Natural killer cell (primary cell): Measurements from ENCODE around the gene TENT4B. TPM values are rescaled to one million over a fixed set of nuclear protein-coding genes. Genes with fewer than 3 reads are reported as not detected.
"Not testable (repeated sequence)": the region's sequence is repeated elsewhere in the genome, so short reads cannot be mapped to it uniquely, and the experiment has no call there.

Experiments
- ATAC-seq, 3 donors: fragments of 150-1000 bp in 2 of 3; fragments of 200-7000 bp in 1 of 3; cut with Tn5 transposase; 1 replicate in 1 of 3; 2 replicates in 2 of 3; pipeline ENCODE4 v1.10.0; 2021; ENCODE audit warnings: mild to moderate bottlenecking in 2 of 3, moderate library complexity in 2 of 3
- DNase-seq, 2 donors: peaks; one replicate each; pipeline versions ENCODE4 v3.0.0 to v3.0.0-alpha.2; 2013 to 2021; ENCODE audit warnings: mixed read lengths in 1 of 2
- H3K27ac ChIP-seq: one replicate; pipeline ENCODE4 v1.5.1; 2013; ENCODE audit warnings: mild to moderate bottlenecking, low read length
- H3K27me3 ChIP-seq: one replicate; pipeline ENCODE4 v1.6.1; 2013; ENCODE audit warnings: low read length; ENCODE audit not compliant: control insufficient read depth, insufficient read depth
- H3K36me3 ChIP-seq: one replicate; pipeline ENCODE4 v1.6.1; 2013; ENCODE audit warnings: low read length; ENCODE audit not compliant: control insufficient read depth, insufficient read depth
- H3K4me1 ChIP-seq: one replicate; pipeline ENCODE4 v1.6.1; 2013; ENCODE audit warnings: low read length; ENCODE audit not compliant: control insufficient read depth, insufficient read depth
- H3K4me3 ChIP-seq: one replicate; pipeline ENCODE4 v1.5.1; 2013; ENCODE audit warnings: low read length
- H3K9me3 ChIP-seq: one replicate; pipeline ENCODE4 v1.6.1; 2013; ENCODE audit warnings: low read length; ENCODE audit not compliant: control insufficient read depth, insufficient read depth
- H3K27ac Mint-ChIP-seq, 2 donors: one replicate each; pipeline ENCODE4 v1.8.0; 2022; ENCODE audit warnings: mild to moderate bottlenecking in 2 of 2, mixed read lengths in 2 of 2, moderate library complexity in 1 of 2
- H3K27me3 Mint-ChIP-seq, 2 donors: one replicate each; pipeline ENCODE4 v1.8.0; 2022; ENCODE audit warnings: low read depth in 2 of 2, mixed read lengths in 2 of 2
- H3K36me3 Mint-ChIP-seq: one replicate; pipeline ENCODE4 v1.8.0; 2022; ENCODE audit warnings: mixed read lengths
- H3K4me1 Mint-ChIP-seq, 2 donors: one replicate each; pipeline ENCODE4 v1.8.0; 2022; ENCODE audit warnings: mixed read lengths in 2 of 2
- H3K4me3 Mint-ChIP-seq: one replicate; pipeline ENCODE4 v1.8.0; 2022; ENCODE audit warnings: mild to moderate bottlenecking, moderate library complexity, mixed read lengths
- H3K9me3 Mint-ChIP-seq, 2 donors: one replicate each; pipeline ENCODE4 v1.8.0; 2022; ENCODE audit warnings: mixed read lengths in 2 of 2
- CTCF ChIP-seq: fragments of 200-600 bp; IDR thresholded peaks from one replicate; pipeline ENCODE4 v1.8.0; 2022; ENCODE audit warnings: antibody characterized with exemption
- WGBS: methylation state at CpG from one replicate; pipeline ENCODE4 v1.1.7; 2013; ENCODE audit warnings: missing lambda C conversion rate; ENCODE audit not compliant: insufficient coverage; 5-methylcytosine and 5-hydroxymethylcytosine counted together
- intact Hi-C: fragments of 100-400 bp; cut with micrococcal nuclease; formaldehyde crosslinking; loops from one replicate; pipeline ENCODE4 v1.14.2; 2022
- total RNA-seq, 4 donors: library from RNA; stranded (reverse); fragments of 120-200 nt in 1 of 4; gene quantifications; one replicate each; pipeline versions ENCODE4 v1.2.3 to v1.2.4, GENCODE V29; 2013 to 2022

Gene TENT4B
- total RNA-seq, 3 donors from 2014 or later (not counting 1 experiment from before 2014, with no cell fraction given) = 37.5 to 48.7 (median 44.4) TPM

- Histone ChIP-seq H3K27me3 (no peaks in the 10 kb centered on the region), H3K9me3 (no peaks in the 10 kb centered on the region), H3K4me3 (no peak overlapping the region), H3K27ac (no peak overlapping the region), H3K36me3 (no peaks in the 10 kb centered on the region), H3K4me1 (no peaks in the 10 kb centered on the region)
- 82% methylated on average over 2 of the region's 2 CpGs for WGBS
- Mint-ChIP-seq H3K27ac (no peak overlapping the region), H3K9me3 (no peaks in the 10 kb centered on the region), H3K27me3 (peaks cover 0 to 14% of the 10 kb centered on the region in 2 donors), H3K4me3 (no peak overlapping the region), H3K4me1 (no peaks in the 10 kb centered on the region), H3K36me3 (no peaks in the 10 kb centered on the region)
- intact Hi-C loops = no loop called here
- DNase-seq (no peak), ATAC-seq (no peak)
- TF ChIP-seq CTCF = no peak
Measured at GRCh38 chr16:50124769-50125168, 28.3 kb upstream of the TENT4B start.

GRCh38 chr16:50126183-50126582, 26.9 kb upstream of the TENT4B start:
- Mint-ChIP-seq H3K27me3 (peaks cover 0 to 14% of the 10 kb centered on the region in 2 donors), H3K27ac (no peak overlapping the region), H3K9me3 (no peaks in the 10 kb centered on the region), H3K4me3 (no peak overlapping the region), H3K36me3 (no peaks in the 10 kb centered on the region), H3K4me1 (no peaks in the 10 kb centered on the region)
- Histone ChIP-seq H3K27ac (no peak overlapping the region), H3K36me3 (no peaks in the 10 kb centered on the region), H3K4me3 (no peak overlapping the region), H3K4me1 (no peaks in the 10 kb centered on the region), H3K9me3 (no peaks in the 10 kb centered on the region), H3K27me3 (no peaks in the 10 kb centered on the region)
- DNase-seq (no peak), ATAC-seq (no peak)
- intact Hi-C loops = no loop called here
- no peak for TF ChIP-seq CTCF
- 95% methylated on average over 4 of the region's 4 CpGs for WGBS

GRCh38 chr16:50132571-50132970, 20.5 kb upstream of the TENT4B start:
- H3K36me3 ChIP-seq, H3K4me1 ChIP-seq, DNase-seq, H3K27me3 ChIP-seq, H3K9me3 Mint-ChIP-seq, H3K4me3 Mint-ChIP-seq, H3K4me1 Mint-ChIP-seq, H3K36me3 Mint-ChIP-seq, H3K27ac Mint-ChIP-seq, H3K4me3 ChIP-seq, H3K9me3 ChIP-seq, H3K27me3 Mint-ChIP-seq, H3K27ac ChIP-seq, intact Hi-C loops, ATAC-seq: not testable (repeated sequence)
- 97% methylated on average over 7 of the region's 7 CpGs for WGBS

GRCh38 chr16:50133214-50133613, 19.9 kb upstream of the TENT4B start:
- TF ChIP-seq CTCF = no peak
- DNase-seq (no peak), ATAC-seq (no peak)
- WGBS = 86% methylated on average over 1 of the region's 2 CpGs
- Mint-ChIP-seq H3K4me3 (no peak overlapping the region), H3K27ac (no peak overlapping the region), H3K36me3 (no peaks in the 10 kb centered on the region), H3K9me3 (no peaks in the 10 kb centered on the region), H3K27me3 (peaks cover 0 to 5% of the 10 kb centered on the region in 2 donors), H3K4me1 (no peaks in the 10 kb centered on the region)
- H3K4me1 ChIP-seq = no peaks in the 10 kb centered on the region
- H3K27me3 ChIP-seq = no peaks in the 10 kb centered on the region
- H3K4me3 ChIP-seq = no peak overlapping the region
- no peaks in the 10 kb centered on the region for H3K9me3 ChIP-seq
- intact Hi-C loops = no loop called here
- H3K27ac ChIP-seq = no peak overlapping the region
- H3K36me3 ChIP-seq = no peaks in the 10 kb centered on the region
